ENCODE measurements around the gene PLEKHB1.
"Not testable (repeated sequence)": the region's sequence is repeated elsewhere in the genome, so short reads cannot be mapped to it uniquely, and the experiment has no call there.

Gene PLEKHB1

GRCh38 chr11:73667891-73668290, 21.5 kb downstream of the PLEKHB1 start:
- in situ Hi-C loops (cut with MboI; ENCODE audit: low sequenced_read_pairs), result loop anchor here (10.0 kb wide), 1 partner anchor 263 kb away; no protein-coding TSS in a partner anchor

DNA sequence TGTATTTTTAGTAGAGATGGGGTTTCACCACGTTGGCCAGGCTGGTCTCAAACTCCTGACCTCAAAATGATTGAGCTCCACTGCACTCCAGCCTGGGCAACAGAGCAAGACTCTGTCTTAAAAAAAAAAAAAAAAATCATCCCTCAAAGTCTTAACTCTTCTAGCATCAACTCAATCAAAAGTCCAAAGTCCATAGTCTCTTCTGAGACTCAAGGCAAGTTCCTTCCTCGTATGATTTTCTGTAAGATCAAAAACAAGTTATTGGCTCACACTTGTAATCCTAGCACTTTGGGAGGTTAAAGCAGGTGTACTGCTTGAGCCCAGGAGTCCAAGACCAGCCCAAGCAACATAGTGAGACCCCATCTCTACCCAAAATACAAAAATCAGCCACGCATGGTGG, 24.4 kb downstream of the PLEKHB1 start:
- in situ Hi-C loops (cut with MboI; ENCODE audit: low sequenced_read_pairs), result no loop called here

DNA sequence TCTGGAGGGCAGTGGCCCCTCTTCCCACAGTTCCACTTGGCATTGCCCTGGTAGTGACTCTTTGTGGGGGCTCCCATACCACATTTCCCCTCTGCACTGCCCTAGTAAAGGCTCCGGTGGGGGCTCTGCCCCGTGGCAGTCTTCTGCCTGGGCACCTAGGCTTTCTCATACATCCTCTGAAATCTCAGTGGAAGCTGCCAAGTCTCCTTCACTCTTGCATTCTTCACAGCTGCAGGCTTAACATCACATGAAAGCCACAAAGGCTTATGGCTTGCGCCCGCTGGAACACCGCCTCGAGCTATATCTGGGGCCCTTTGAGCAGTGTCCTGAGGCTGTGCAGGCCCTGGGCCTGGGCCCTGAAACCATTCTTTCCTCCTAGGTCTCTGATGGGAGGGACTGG, 25.3 kb downstream of the PLEKHB1 start:
- in situ Hi-C loops (cut with MboI; ENCODE audit: low sequenced_read_pairs), result no loop called here

- in situ Hi-C loops (cut with MboI; ENCODE audit: low sequenced_read_pairs), result not testable (repeated sequence)
Observed at GRCh38 chr11:73676552-73676951, 30.2 kb downstream of the PLEKHB1 start.

- in situ Hi-C loops (cut with MboI; ENCODE audit: low sequenced_read_pairs), result no loop called here
Observed at GRCh38 chr11:73680687-73681086, 34.3 kb downstream of the PLEKHB1 start.

- in situ Hi-C loops (cut with MboI; ENCODE audit: low sequenced_read_pairs), result no loop called here
Observed at GRCh38 chr11:73693899-73694525, 47.6 kb downstream of the PLEKHB1 start.

DNA sequence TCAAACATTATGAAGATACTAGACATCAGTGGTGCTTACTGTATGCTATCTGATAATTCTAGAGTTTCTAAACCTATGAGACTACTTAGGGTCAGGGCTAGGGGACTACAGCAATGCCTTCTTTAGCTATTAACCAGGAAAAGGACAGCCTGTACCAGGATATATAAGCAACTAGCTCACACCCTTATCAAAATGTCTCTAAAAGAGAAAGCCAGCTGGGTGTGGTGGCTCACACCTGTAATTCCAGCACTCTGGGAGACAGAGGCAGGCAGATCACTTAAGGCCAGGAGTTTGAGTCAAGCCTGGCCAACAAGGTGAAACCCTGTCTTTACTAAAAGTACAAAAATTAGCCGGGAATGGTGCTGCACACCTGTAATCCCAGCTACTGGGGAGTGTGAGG, 58.7 kb downstream of the PLEKHB1 start:
- in situ Hi-C loops (cut with MboI; ENCODE audit: low sequenced_read_pairs), result no loop called here

GRCh38 chr11:73710964-73711363, 64.6 kb downstream of the PLEKHB1 start:
- in situ Hi-C loops (cut with MboI; ENCODE audit: low sequenced_read_pairs), result no loop called here
